Measurements from ENCODE around the gene DDX6.
"Not testable (repeated sequence)": the region's sequence is repeated elsewhere in the genome, so short reads cannot be mapped to it uniquely, and the experiment has no call there.

DDX6 gene

GRCh38 chr11:118791961-118792569, 1.1 kb upstream of the DDX6 start:
- no peak for DNase-seq (ENCODE audit: low spot score)

DNA sequence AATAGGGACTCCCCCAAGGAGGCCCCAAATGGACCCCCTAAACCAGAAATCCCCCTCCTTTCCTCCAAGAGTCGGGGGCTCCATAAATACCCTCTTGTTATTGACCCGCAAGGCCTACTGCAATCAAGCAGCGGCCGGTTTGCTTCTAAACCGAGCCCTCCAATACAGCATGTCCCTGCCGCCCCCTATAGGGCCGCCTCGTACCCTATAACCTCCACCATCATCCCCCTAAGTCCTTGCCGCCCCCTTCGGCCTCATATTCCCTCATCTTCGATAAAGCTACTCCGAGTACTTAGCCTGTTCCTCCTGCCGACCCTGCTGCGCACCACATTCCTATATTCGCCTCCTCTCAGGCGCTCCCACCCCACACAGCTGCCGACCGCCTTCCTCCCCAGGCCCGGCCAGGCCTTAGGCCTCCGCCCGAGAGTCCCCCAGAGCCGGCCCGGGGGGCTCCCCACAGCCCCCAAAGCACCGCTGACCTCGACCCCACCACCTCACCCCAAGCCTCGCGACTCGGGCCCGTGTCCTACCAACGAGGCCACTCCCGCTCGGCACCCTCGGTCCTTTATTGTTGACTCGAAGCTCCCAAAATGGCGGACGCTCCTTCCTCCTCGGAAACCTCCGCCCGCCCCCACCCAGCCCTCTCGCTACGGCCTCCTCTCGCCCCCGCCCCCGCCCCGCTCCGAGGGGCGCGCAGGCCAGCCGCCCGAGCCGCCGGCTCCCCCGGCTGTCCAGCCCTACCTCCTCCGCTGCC, 430 bp downstream of the DDX6 start:
- peak; percentile 65 for DNase-seq (ENCODE audit: low spot score)

GRCh38 chr11:118789501-118790356, 1.2 kb downstream of the DDX6 start:
- peak; percentile 69 for DNase-seq (ENCODE audit: low spot score)

DNA sequence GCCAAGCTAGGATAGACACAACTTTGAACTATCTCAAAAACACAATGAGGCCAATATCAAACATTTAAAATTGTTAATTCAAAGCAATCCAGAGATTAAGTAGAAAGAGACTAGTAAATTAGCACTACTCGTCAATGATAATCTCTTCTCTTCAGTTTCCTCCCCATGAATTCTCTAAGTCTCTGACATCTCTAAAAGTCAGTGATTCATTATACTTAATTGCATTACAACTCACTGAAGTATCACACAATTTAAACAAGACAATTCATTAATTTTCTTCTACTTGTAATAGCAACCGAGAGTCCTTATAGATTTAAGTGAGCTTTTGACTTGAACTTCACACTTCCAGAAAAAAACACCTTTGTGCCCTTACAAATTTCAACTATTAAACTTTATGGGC, 4.3 kb downstream of the DDX6 start:
- no peak for DNase-seq (ENCODE audit: low spot score)

DNA sequence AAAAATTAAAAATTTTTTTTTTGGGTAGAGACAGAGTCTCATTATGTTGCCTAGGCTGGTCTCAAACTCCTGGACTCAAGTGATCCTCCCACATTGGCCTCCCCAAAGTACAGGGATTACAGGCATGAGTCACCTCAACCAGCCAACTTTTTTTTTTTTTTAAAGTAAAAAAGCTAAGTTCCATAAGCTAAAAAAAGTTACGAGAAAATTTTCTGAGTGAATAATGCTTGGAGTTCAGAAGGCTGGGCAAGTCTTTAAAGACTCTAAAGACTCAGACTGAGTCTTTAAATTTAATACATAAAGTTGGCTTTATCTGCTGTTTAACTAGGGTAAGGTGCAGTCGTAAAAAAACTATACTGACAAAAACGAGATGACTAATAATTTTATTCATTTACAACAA, 5.6 kb downstream of the DDX6 start:
- DNase-seq (ENCODE audit: low spot score): peak; percentile 33

DNA sequence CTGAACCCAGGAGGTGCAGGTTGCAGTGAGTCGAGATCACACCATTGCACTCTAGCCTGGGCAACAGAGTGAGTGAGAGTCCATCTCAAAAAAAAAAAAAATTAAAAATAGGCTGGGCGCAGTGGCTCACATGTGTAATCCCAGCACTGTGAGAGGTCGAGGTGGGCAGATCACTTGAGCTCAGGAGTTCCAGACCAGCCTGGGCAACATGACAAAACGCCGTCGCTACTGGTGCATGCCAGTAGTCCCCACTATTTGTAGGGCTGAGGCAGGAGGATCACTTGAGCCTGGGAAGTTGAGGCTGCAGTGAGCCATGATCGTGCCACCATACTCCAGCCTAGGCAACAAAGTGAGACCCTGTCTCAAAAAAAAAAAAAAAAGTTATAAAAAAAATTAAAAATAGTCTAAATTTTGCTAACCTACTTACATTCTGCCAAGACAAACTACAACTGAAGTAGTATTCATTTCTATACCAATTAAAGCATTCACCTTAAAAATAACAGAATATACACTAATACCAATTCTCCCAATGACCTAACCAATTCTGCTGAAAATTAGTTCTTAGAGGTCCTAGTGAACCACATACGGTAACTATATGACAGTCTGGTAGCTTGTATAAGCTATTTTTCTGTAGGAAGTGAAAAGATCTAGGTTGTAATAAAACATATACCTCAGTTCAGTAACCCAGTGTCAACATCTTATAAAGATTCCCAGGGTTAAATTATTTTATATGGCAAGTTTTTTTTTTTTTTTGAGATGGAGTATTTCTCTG, 7.1 kb downstream of the DDX6 start:
- DNase-seq (ENCODE audit: low spot score): no peak

DNA sequence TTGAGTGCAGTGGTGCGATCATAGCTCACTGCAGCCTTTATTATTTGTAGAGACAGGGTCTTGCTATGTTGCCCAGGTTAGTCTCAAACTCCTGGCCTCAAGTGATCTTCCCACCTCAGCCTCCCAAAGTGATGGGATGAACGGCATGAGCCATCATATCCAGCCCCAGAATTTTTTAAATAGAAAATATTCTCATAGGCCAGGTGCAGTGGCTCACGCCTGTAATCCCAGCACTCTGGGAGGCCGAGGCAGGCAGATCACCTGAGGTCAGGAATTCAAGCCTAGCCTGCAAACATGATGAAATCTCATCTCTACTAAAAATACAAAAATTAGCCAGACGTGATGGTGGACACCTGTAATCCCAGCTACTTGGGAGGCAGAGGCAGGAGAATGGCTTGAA, 7.6 kb downstream of the DDX6 start:
- DNase-seq (ENCODE audit: low spot score): not testable (repeated sequence)

DNA sequence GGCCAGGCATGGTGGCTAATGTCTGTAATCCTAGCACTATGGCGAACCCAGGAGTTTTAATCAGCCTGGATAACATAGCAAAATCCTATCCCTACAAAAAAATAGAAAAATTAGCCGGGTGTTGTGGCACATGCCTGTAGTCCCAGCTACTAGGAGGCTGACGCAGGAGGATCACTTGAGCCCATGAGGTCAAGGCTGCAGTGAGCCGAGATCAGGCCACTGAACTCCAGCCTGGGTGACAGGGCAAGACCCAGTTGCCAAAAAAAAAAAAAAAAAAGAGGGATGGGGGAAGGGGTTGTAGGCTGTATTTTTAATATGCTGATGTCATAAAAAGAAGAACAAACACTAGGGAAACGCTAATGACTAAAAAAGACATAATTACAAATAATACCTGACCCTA, 12.1 kb downstream of the DDX6 start:
- no peak for DNase-seq (ENCODE audit: low spot score)

GRCh38 chr11:118774032-118774431, 16.9 kb downstream of the DDX6 start:
- DNase-seq (ENCODE audit: low spot score): no peak

GRCh38 chr11:118771547-118772288, 19.2 kb downstream of the DDX6 start:
- no peak for DNase-seq (ENCODE audit: low spot score)

DNA sequence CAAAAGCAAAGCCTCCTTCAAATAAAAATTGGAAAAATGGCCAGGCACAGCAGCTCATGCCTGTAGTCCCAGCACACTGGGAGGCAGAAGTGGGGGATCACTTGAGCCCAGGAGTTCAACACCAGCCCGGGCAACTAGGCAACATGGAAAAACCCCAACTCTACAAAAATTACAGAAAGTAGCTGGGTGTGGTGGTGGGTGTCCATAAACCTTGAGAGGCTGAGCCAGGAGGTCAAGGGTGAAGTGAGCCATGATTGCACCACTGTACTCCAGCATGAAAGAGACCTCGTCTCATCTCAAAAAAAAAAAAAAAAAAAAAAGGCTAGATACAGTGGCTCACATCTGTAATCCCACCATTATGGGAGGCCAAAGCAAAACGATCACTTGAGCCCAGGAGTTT, 22.3 kb downstream of the DDX6 start:
- no peak for DNase-seq (ENCODE audit: low spot score)

DNA sequence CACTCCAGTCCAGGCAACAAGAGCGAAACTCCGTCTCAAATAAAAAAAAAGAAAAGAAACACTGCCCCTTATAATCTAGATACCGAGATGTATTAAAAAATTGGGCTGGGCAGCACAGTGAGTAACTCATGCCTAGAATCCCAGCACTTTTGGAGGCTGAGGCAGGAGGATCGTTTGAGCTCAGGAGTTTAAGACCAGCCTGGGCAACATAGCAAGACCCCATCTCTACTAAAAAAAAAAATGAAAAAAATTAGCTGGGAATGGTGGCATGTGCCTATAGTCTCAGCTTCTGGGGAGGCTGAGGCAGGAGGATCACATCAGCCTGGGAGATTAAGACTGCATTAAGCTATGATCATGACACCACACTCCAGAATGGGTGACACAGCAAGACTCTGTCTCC, 24.9 kb downstream of the DDX6 start:
- no peak for DNase-seq (ENCODE audit: low spot score)

DNA sequence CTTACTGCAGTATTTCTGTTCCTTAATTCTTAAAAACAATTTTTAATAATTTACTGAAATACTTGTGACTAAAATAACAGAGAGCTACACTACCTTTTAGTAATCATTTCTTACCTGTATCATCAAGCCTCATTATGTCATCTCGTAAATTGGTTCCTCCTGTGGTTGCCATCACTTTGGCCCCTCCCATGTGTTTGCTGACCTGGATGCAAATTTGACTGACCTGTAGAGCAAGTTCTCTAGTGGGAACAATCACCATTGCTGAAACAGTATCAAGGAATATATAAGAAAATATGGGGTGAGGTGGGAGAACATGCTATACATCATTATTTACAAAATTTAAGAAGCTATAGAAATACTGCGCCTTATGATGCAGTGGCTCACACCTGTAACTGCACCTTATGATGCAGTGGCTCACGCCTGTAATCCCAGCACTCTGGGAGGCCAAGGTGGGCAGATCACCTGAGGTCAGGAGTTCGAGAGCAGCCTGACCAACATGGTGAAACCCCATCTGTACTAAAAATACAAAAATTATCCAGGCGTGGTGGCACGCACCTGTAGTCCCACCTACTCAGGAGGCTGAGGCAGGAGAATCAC, 25.8 kb downstream of the DDX6 start:
- DNase-seq (ENCODE audit: low spot score): not testable (repeated sequence)

DNA sequence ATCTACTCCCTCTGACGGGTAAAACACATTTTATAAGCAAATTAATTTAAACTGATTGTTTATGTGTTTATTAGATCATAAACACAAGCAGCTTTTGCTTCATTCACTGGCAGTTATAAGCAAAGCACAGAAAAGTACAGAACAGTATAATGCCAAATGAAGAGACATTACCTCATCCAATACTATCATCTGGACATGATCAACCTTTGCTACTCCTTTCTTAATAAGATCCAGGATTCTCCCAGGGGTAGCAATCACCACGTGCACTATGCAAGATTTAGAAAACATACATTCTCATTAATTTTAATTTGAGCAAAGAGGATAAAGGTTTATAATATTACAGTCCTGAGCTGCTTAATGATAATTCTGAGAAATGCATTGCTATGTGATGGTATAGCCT, 27.9 kb downstream of the DDX6 start:
- no peak for DNase-seq (ENCODE audit: low spot score)

- not testable (repeated sequence) for DNase-seq (ENCODE audit: low spot score)
Measured at GRCh38 chr11:118761981-118762380, 29.0 kb downstream of the DDX6 start.

DNA sequence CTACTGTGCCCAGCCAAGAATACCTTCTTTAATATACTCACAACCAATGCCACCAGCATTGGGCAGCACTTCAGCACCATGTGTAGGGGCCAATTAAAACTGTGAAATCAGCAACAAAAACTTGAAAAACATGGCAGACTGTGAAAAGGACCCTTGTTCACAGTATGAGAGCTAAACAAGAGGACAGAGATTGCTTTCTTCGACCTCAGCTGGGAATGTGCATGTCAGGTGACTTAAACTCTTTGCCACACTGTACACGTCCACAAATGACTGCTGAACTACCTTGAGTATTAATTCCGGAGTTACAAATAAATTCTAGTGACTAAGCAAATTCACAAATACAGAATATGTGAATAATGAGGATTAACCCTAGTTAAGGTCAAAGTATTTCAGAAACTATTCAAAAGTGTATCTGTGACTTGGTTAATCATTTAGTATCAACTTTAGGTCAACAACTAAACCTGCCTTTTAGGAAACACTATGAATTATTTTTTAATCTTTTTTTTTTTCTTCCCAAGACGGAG, 33.0 kb downstream of the DDX6 start:
- DNase-seq (ENCODE audit: low spot score): no peak

DNA sequence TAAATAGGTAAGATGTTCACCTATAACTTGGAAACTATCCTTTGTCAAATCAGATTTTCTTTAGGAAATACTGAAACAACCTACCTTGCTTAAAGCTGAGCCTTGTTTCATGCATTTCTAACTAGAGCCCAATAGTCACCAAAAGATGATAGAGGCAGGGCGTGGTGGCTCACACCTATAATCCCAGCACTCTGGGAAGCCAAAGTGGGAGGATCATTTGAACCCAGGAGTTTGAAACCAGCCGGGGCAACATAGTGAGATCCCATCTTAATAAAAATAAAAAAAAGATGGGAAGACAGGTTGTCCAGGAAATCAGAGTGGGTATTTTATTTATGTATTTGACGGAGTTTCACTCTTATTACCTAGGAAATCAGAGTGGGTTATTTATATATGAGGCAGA, 38.3 kb downstream of the DDX6 start:
- DNase-seq (ENCODE audit: low spot score): no peak

DNA sequence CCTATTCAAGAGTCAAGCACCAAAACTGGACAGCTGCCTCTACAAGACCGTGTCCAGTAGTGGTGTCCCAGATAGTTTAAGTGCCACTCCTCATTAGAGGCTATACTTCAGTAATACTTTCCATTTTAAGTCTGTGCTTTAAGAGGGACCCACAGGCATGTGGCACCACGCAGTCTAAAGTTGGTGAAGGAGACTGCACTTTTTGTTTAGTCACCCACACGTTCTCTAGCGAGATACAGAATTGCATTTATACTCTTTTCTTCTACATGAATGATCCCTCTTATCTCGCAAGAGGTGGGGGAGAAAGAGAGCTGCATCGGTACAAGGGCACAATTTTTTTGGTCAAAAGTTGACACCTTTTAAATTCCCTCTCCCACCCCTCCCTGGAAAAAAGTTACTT, 41.5 kb downstream of the DDX6 start:
- no peak for DNase-seq (ENCODE audit: low spot score)

GRCh38 chr11:118748056-118748455, 42.9 kb downstream of the DDX6 start:
- no peak for DNase-seq (ENCODE audit: low spot score)

- DNase-seq (ENCODE audit: low spot score): no peak
Measured at GRCh38 chr11:118746988-118747585, 43.9 kb downstream of the DDX6 start.

Measured in RKO (cell line).